Measurements from ENCODE around the gene SERGEF.

SERGEF gene

DNA sequence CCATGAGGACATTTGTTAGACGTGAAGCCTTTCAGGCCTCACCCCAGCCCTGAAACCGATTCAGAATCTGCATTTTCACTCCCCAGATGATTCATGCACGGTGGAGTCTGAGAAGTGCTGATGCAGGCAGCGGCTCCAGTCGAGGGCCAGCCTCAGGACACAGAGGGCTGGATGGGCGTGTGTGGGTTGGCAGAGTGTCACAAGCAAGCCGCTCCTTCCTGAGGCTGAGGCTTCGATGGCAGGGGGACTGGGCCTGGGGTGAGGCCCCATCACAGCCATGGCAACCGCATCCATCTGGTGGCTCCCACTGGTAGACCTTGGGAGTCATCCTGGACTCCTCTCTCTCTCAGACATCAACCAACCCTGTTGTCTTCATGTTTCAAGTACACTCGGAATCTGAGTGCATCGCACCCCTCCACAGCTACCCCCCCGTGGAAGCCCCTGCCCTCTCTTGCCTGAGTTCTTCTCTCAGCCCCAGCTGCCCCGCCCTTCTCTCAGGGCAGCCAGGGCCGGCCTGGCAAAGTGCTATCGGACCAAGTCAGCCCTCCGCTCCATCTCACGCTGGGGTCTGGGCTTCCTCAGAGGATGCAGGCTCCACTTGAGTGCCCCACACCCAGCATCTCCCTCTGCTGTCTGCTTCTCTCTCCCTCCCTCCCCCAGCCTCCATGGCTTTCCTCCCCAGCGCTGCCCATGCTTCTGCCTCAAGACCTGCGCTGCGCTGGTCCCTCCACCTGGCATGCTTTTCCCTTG is 267.6 kb downstream of the SERGEF start:
- no CpG with 5 or more reads among the region's 20 CpGs for WGBS (ENCODE audit: insufficient coverage, insufficient read length)
- H3K36me3 ChIP-seq (ENCODE audit: control insufficient read depth, insufficient read depth, low read length) = no peaks in the 10 kb centered on the region

DNA sequence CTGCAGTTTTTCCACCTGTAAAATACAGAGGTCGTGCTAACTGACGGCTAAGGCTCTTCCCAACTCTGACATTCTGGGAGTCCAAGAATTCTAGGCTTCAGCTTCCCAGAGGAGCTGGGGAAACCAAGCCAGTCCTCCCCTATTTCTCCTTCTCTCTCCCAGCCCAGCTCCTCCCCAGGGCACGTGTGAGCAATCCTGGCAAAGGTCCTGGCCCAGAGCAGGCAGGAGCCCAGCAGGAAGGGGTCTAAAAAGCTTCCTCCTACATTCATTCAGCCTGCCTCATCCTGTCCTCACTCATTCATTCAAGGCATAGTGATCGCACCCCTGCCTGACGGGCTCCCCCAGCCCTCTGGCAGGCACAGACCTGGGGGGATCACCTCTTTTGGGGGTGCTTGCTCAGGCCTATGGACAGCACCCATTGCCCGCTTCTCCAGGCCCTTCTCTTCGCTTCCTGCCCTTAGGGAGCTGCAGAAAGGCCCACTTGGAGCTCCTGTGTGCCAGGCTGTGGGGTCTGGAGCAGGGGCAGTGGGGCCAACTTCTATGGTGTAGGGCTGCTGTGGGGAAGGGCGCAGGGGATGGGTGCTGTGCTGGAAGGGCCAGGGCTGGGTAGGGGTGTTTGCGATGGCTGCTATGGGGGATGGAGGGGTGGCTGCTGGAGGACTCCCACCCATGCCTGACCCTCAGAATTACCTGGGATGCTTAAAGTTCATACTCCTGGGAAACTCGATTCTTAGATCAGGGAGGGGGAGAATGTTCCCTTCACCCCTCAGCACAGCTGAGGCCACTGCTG is 268.5 kb downstream of the SERGEF start:
- Histone ChIP-seq H3K27me3 (ENCODE audit: control insufficient read depth, insufficient read depth, low read length) (no peaks in the 10 kb centered on the region), H3K9me3 (ENCODE audit: control insufficient read depth, insufficient read depth, low read length) (no peaks in the 10 kb centered on the region), H3K4me3 (ENCODE audit: low read length) (no peak overlapping the region), H3K36me3 (ENCODE audit: control insufficient read depth, insufficient read depth, low read length) (no peaks in the 10 kb centered on the region), H3K4me1 (ENCODE audit: control insufficient read depth, insufficient read depth, low read length) (no peaks in the 10 kb centered on the region), H3K27ac (ENCODE audit: low read length) (no peak overlapping the region)
- WGBS (ENCODE audit: insufficient coverage, insufficient read length) = no CpG with 5 or more reads among the region's 10 CpGs
- no peak for DNase-seq (ENCODE audit: low read depth, low spot score)

More for the DNA sequence above, 267.6 kb downstream of the SERGEF start:
- Histone ChIP-seq H3K27me3 (ENCODE audit: control insufficient read depth, insufficient read depth, low read length) (no peaks in the 10 kb centered on the region), H3K4me3 (ENCODE audit: low read length) (no peak overlapping the region), H3K4me1 (ENCODE audit: control insufficient read depth, insufficient read depth, low read length) (no peaks in the 10 kb centered on the region), H3K27ac (ENCODE audit: low read length) (no peak overlapping the region), H3K9me3 (ENCODE audit: control insufficient read depth, insufficient read depth, low read length) (no peaks in the 10 kb centered on the region)
- no peak for DNase-seq (ENCODE audit: low read depth, low spot score)

DNA sequence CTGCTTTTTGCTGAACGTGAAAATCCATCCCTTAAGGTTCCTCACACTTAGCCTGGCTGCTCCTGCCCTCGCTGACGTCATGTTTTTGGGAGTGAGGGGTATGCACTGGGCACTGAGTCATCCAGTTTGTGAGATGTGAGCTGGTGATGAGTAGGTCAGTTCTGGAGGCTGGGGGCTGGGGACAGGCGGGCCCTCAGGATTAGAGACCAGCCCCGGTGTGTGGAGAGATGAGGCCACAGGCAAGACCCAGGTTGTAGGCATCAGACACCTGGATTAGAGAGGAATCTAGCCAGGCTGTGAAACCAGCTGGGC is 269.1 kb downstream of the SERGEF start:
- no peak for DNase-seq (ENCODE audit: low read depth, low spot score)
- WGBS (ENCODE audit: insufficient coverage, insufficient read length) = no CpG with 5 or more reads among the region's 5 CpGs
- no peak overlapping the region for H3K27ac ChIP-seq (ENCODE audit: low read length)
- H3K27me3 ChIP-seq (ENCODE audit: control insufficient read depth, insufficient read depth, low read length) = no peaks in the 10 kb centered on the region
- H3K9me3 ChIP-seq (ENCODE audit: control insufficient read depth, insufficient read depth, low read length) = no peaks in the 10 kb centered on the region
- no peak overlapping the region for H3K4me3 ChIP-seq (ENCODE audit: low read length)
- peaks cover under 1% of the 10 kb centered on the region; the same call in 1 of the 2 replicates for H3K4me1 ChIP-seq (ENCODE audit: control insufficient read depth, insufficient read depth, low read length)
- H3K36me3 ChIP-seq (ENCODE audit: control insufficient read depth, insufficient read depth, low read length) = no peaks in the 10 kb centered on the region

DNA sequence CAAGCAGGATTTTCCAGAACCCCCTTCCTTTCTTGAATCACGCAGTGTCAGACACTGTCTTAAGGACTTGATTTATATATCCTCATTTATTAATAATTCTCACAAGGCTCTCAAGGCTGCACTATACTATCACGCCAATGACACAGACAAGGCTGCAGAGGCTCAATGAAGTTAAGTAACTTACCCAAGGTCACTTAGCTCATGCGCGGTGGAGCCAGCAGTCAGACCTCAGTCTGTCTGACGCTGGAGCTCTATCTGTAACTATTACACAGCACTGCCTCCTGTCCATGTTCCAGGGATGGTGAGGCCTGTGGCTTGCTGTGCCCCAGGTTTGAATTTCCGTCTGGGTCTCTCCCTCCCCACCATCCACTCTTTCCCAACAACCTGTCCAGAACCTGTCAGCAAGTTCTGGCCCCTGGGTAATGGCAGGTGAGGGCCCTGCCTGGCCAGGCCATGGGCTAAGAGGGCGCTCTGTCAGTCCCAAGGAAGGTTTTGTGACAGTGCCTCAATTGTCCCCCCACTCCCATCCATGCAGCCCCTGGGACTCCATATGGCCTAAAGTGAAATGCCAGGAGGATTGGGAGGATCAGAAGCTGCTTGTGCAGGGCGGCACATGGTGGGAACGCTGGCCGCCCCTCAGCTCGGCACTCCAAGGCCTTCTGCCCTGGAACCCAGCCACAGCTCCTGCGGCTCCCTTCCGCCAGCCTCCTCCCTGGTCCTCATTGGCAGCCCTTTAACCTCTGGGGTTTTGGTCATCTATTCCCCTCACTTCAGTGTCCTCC is 269.6 kb downstream of the SERGEF start:
- H3K27ac ChIP-seq (ENCODE audit: low read length) = no peak overlapping the region
- no peaks in the 10 kb centered on the region for H3K36me3 ChIP-seq (ENCODE audit: control insufficient read depth, insufficient read depth, low read length)
- no peaks in the 10 kb centered on the region for H3K9me3 ChIP-seq (ENCODE audit: control insufficient read depth, insufficient read depth, low read length)
- WGBS (ENCODE audit: insufficient coverage, insufficient read length) = no CpG with 5 or more reads among the region's 13 CpGs
- no peak for DNase-seq (ENCODE audit: low read depth, low spot score)
- H3K4me1 ChIP-seq (ENCODE audit: control insufficient read depth, insufficient read depth, low read length) = peaks cover 1% of the 10 kb centered on the region; the same call in 1 of the 2 replicates
- no peak overlapping the region for H3K4me3 ChIP-seq (ENCODE audit: low read length)
- no peaks in the 10 kb centered on the region for H3K27me3 ChIP-seq (ENCODE audit: control insufficient read depth, insufficient read depth, low read length)

DNA sequence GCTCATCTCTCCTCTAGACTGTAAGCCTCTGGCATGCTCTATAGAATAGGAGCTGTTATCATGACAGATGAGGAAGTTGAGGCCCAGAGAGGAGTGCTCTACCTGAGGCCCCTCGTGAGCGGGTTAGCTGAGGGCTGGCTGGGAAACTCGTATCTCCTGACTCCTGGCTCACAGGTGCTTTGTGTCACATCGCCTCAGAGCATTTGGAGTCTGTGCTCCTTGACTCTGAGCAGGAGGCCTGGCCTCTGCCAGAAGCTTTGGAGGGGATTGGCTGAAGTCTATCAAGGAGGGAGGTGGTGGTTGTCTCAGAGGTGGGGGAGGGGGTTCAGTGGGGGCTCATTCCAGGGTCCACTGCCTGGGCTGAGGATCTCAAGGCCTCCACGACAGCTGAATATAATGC is 270.8 kb downstream of the SERGEF start:
- WGBS (ENCODE audit: insufficient coverage, insufficient read length) = no CpG with 5 or more reads among the region's 5 CpGs
- Histone ChIP-seq H3K9me3 (ENCODE audit: control insufficient read depth, insufficient read depth, low read length) (no peaks in the 10 kb centered on the region), H3K4me3 (ENCODE audit: low read length) (no peak overlapping the region), H3K36me3 (ENCODE audit: control insufficient read depth, insufficient read depth, low read length) (no peaks in the 10 kb centered on the region), H3K27ac (ENCODE audit: low read length) (no peak overlapping the region), H3K4me1 (ENCODE audit: control insufficient read depth, insufficient read depth, low read length) (peaks cover 1% of the 10 kb centered on the region; the same call in 1 of the 2 replicates), H3K27me3 (ENCODE audit: control insufficient read depth, insufficient read depth, low read length) (peaks cover 6% of the 10 kb centered on the region)
- no peak for DNase-seq (ENCODE audit: low read depth, low spot score)

DNA sequence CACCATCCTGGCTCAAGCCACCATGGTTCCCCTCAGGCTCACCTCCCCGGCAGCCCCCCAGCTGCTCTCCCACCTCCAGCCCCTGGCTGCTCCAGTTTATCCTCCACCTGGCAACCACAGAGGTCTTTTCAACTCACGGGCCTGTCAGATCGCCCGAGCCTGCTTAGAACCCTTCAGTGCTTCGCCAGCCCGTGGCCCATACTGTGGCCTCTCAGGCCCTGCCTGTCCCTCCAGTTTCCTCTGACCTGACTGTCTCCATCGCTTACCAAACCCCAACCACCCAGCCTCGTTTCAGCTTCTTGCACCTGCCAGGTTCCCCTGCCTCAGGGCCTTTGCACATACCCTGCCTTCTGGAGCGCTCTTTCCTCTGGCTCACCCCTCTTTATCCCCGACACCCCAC is 271.4 kb downstream of the SERGEF start:
- WGBS (ENCODE audit: insufficient coverage, insufficient read length) = no CpG with 5 or more reads among the region's 10 CpGs
- Histone ChIP-seq H3K9me3 (ENCODE audit: control insufficient read depth, insufficient read depth, low read length) (no peaks in the 10 kb centered on the region), H3K27ac (ENCODE audit: low read length) (no peak overlapping the region), H3K4me1 (ENCODE audit: control insufficient read depth, insufficient read depth, low read length) (peaks cover 1% of the 10 kb centered on the region; the same call in 1 of the 2 replicates), H3K36me3 (ENCODE audit: control insufficient read depth, insufficient read depth, low read length) (no peaks in the 10 kb centered on the region), H3K4me3 (ENCODE audit: low read length) (no peak overlapping the region), H3K27me3 (ENCODE audit: control insufficient read depth, insufficient read depth, low read length) (peaks cover 11% of the 10 kb centered on the region)
- no peak for DNase-seq (ENCODE audit: low read depth, low spot score)

DNA sequence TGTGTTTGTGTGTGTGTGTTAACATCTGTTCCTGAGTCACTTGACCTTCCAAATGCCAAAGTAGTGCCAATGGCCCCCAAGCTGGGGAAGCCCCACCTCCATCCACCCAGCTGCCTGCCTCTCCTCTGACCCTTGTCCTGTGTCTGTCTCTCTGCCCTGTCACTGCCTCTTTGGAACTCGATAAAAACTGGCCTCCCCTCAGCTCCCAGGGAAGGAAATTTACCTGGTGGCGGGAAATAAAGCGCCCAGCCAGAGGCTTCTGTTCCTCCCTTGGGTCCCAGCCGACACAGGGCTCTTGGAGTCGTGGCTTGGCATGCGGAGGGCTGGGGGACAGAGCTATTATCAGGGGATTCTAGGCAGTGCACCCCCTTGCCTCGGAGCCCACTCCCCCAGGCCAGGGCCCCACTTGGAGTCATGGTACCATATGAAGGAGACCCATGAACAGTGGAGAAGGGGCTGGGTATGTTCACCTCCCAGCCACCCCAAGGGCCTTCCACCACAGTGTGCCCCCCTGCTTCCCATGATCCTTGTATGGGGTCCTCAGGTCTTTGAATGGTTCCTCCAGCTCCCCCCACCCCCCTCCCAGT is 272.1 kb downstream of the SERGEF start:
- peaks cover 18% of the 10 kb centered on the region for H3K27me3 ChIP-seq (ENCODE audit: control insufficient read depth, insufficient read depth, low read length)

DNA sequence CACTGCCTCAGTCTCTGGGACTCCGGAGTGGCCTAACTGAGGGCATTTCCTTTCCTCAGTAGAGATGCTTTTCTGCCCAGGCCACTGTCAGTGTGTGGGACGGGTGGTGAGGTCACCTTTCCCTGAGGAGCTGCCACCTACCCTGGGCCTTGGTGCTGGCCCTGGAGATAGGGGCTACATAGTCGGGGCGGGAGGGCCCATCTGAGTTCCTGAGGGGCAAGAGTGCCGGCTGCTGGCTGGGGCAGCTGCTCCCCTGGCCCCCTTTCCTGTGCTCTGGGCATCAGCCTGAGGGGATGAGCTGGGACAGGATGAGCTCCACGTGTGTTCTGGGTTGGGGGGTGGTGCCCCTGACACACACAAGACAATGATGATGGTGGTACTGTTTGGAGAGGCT is 272.9 kb downstream of the SERGEF start:
- Histone ChIP-seq H3K9me3 (ENCODE audit: control insufficient read depth, insufficient read depth, low read length) (no peaks in the 10 kb centered on the region), H3K27ac (ENCODE audit: low read length) (no peak overlapping the region), H3K27me3 (ENCODE audit: control insufficient read depth, insufficient read depth, low read length) (peaks cover 20% of the 10 kb centered on the region), H3K36me3 (ENCODE audit: control insufficient read depth, insufficient read depth, low read length) (no peaks in the 10 kb centered on the region), H3K4me1 (ENCODE audit: control insufficient read depth, insufficient read depth, low read length) (peaks cover 6% of the 10 kb centered on the region), H3K4me3 (ENCODE audit: low read length) (no peak overlapping the region)
- no peak for DNase-seq (ENCODE audit: low read depth, low spot score)
- WGBS (ENCODE audit: insufficient coverage, insufficient read length) = no CpG with 5 or more reads among the region's 6 CpGs

More for the DNA sequence above, 272.1 kb downstream of the SERGEF start:
- WGBS (ENCODE audit: insufficient coverage, insufficient read length) = no CpG with 5 or more reads among the region's 7 CpGs
- H3K9me3 ChIP-seq (ENCODE audit: control insufficient read depth, insufficient read depth, low read length) = no peaks in the 10 kb centered on the region
- no peak overlapping the region for H3K4me3 ChIP-seq (ENCODE audit: low read length)
- no peak for DNase-seq (ENCODE audit: low read depth, low spot score)
- no peak overlapping the region for H3K27ac ChIP-seq (ENCODE audit: low read length)
- H3K4me1 ChIP-seq (ENCODE audit: control insufficient read depth, insufficient read depth, low read length) = peaks cover 6% of the 10 kb centered on the region
- no peaks in the 10 kb centered on the region for H3K36me3 ChIP-seq (ENCODE audit: control insufficient read depth, insufficient read depth, low read length)

DNA sequence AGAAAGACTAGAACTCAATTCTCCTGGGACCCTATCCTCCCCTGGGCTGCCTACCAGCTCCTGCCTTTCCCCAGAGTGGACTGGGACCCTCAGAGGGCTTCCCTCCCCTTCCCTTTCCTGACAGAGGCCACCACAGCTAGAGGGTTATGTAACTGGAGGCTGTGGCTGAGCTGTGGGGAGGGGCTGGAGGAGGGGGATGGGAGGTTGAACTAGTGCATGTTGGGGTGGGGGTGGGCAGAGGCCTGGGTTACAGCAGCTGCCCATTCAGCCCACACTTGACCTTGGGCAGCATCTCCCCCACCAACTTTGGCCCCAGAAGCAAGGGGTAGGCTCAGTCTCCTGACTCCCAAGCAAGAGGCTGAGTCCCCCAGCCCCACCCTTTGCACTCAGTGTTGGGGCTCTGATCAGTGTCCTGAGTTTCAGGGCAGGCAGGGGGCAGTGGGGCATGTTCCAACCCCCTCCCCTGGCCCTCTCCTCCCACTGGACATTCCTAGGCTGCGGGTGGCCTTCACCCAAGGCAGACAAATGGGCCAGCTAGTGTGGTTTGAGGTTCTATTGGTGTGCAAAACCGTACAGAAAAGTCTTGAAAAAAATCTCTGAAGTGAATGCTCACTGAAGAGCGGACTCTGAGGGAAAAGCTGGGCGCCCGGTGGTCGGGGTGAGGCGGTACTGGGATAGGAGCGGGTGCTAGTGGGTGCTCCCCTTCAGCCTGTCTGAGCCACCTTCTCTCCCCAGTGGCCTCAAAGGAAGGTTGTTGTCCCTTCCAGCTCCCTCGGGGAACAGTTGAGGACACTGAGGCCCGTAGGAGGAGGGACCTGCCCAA is 274.5 kb downstream of the SERGEF start:
- no peaks in the 10 kb centered on the region for H3K36me3 ChIP-seq (ENCODE audit: control insufficient read depth, insufficient read depth, low read length)
- peaks cover 6% of the 10 kb centered on the region for H3K4me1 ChIP-seq (ENCODE audit: control insufficient read depth, insufficient read depth, low read length)
- DNase-seq (ENCODE audit: low read depth, low spot score) = no peak
- H3K27me3 ChIP-seq (ENCODE audit: control insufficient read depth, insufficient read depth, low read length) = peaks cover 30% of the 10 kb centered on the region
- no peak overlapping the region for H3K27ac ChIP-seq (ENCODE audit: low read length)
- H3K4me3 ChIP-seq (ENCODE audit: low read length) = no peak overlapping the region
- no peaks in the 10 kb centered on the region for H3K9me3 ChIP-seq (ENCODE audit: control insufficient read depth, insufficient read depth, low read length)
- WGBS (ENCODE audit: insufficient coverage, insufficient read length) = no CpG with 5 or more reads among the region's 10 CpGs
